ENCODE data around the gene EFHC1. TPM values are rescaled to one million over a fixed set of nuclear protein-coding genes. Genes with fewer than 3 reads are reported as not detected.

The EFHC1 gene
- total RNA-seq, 1 experiment from 2014 or later, result 14.6 TPM

DNA sequence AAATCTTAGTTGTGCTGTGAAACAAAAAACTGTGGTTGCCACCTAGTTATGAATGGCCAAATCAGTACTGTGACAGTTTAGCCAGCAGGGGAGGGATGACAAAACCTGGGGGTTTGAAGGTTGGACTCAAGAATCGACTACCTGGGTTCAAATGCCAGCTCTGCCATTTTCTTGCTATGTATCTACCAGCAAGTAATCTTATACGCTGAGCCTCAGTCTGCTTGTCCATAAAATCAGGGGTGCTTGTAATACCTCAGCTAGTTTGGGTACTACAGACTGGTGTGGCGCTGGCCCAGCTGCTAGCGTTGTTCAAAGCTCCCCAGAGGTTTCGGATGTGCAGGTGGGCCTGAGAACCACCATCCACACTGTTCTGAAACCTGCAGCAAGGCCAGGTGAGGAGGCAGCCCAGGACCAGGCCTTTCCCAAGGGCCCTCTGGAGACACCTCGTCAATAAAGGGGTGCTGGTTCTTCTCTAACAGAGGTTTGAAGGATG is 116.3 kb downstream of the EFHC1 start:
- peaks cover 12% of the 10 kb centered on the region for H3K36me3 ChIP-seq

GRCh38 chr6:52537001-52537753 is 117.0 kb downstream of the EFHC1 start:
- H3K4me1 ChIP-seq, result peaks cover 48% of the 10 kb centered on the region
- peaks cover 12% of the 10 kb centered on the region for H3K36me3 ChIP-seq
- no peak overlapping the region for H3K4me3 ChIP-seq
- peak; percentile 38 to 52 for DNase-seq
- peak overlapping the region; percentile 46 for H3K27ac ChIP-seq
- H3K27me3 ChIP-seq, result no peaks in the 10 kb centered on the region
- H3K9me3 ChIP-seq (replicated peaks), result no peaks in the 10 kb centered on the region

More for the DNA sequence above, 116.3 kb downstream of the EFHC1 start:
- no peaks in the 10 kb centered on the region for H3K27me3 ChIP-seq
- peaks cover 48% of the 10 kb centered on the region for H3K4me1 ChIP-seq
- no peak overlapping the region; the same call in 1 of the 2 replicates for H3K27ac ChIP-seq
- no peaks in the 10 kb centered on the region for H3K9me3 ChIP-seq (replicated peaks)
- no peak for DNase-seq
- H3K4me3 ChIP-seq, result no peak overlapping the region

DNA sequence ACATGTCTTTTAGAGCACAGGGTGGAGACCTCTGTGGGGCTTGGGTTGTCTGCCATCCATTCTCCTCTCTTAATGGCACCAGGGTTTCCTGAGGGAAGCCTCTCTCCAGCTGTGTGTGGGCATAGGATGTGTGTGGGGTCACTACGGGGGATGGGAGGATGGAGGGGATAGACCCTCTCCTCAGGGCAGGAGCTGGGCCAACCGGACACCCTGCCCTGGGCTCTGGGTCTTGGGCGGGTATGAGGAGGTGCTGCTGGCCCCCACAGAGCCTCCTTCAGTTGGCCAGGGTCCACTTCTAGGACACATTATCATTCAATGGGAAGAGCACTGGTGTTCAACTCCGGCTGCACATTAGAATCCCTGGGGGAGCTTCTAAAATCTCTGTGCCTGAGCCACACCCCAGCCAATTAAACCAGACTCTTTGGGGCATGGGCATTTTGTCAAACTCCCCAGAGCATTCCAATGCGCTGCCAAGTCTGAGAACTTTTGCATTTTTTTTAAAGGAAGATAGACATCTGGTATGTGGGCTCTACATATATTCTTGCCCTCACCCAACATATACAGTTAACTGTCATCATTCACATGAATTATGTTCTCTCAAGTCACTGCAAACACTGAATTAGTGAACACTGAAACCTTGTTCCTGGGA is 118.2 kb downstream of the EFHC1 start:
- no peak for DNase-seq
- Histone ChIP-seq H3K4me3 (no peak overlapping the region), H3K36me3 (peaks cover 9% of the 10 kb centered on the region), H3K27ac (peak overlapping the region; percentile 46), H3K9me3 (replicated peaks) (no peaks in the 10 kb centered on the region), H3K4me1 (peaks cover 51% of the 10 kb centered on the region), H3K27me3 (no peaks in the 10 kb centered on the region)

DNA sequence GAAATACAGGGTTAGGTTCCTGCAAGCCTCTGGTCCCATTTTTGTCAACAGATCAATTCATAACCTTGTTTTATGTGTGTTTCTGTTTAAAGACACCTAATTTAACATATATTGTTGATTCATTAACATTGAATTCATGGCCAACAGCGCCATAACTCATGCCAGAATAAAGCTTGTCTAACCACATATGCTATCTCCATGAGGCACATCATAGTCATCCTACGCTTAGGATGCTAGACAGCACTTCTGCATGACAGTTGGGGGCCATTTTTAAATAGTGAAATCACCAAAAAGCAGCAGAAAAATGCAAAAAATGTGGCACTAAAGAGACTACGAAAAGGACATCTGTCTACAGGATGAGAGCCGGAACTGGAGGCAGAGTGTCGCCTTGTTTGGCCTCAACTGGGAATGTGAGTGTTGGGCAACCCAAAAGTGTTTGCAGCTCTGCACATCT is 118.8 kb downstream of the EFHC1 start:
- peak overlapping the region; percentile 46 for H3K27ac ChIP-seq

GRCh38 chr6:52539607-52540006 is 119.5 kb downstream of the EFHC1 start:
- Histone ChIP-seq H3K4me1 (peaks cover 64% of the 10 kb centered on the region), H3K36me3 (peaks cover 7% of the 10 kb centered on the region), H3K27me3 (no peaks in the 10 kb centered on the region), H3K4me3 (no peak overlapping the region), H3K27ac (peak overlapping the region; percentile 5; the same call in 1 of the 2 replicates), H3K9me3 (replicated peaks) (no peaks in the 10 kb centered on the region)
- DNase-seq, result no peak

More for the DNA sequence above, 118.8 kb downstream of the EFHC1 start:
- Histone ChIP-seq H3K4me3 (no peak overlapping the region), H3K27me3 (no peaks in the 10 kb centered on the region), H3K9me3 (replicated peaks) (no peaks in the 10 kb centered on the region), H3K36me3 (peaks cover 6% of the 10 kb centered on the region), H3K4me1 (peaks cover 57% of the 10 kb centered on the region)
- no peak for DNase-seq

DNA sequence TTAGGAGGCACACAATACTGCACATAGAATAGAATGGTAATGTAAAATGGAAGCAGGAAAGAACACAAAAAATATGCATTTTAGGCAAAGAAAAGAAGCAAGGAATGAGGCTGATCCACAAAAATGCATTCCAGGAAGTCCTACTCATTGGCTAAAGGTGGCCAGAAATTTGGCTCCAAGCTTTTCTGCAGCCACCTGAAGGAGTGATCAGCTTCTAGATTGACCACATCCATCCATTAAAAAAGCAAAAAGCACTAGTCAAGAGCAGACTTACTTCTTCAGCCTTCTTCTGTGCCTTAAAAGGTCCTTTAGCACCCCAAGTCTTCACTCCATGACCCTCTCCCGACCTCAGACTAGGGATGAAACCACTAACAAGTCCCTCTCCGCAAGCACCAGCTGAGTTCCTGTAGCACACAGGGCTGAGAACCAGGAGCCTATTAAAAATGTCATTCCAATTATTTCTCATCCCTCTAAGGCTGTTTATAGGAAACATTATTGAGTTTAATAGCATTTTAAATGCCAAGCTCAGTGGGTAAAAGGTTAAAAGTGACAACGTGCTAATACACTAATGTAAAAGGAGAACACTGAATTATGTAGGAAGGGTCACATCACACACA is 120.3 kb downstream of the EFHC1 start:
- Histone ChIP-seq H3K4me1 (peaks cover 70% of the 10 kb centered on the region), H3K4me3 (no peak overlapping the region), H3K27ac (no peak overlapping the region), H3K36me3 (peaks cover 8% of the 10 kb centered on the region; the same call in 1 of the 2 replicates), H3K27me3 (no peaks in the 10 kb centered on the region), H3K9me3 (replicated peaks) (no peaks in the 10 kb centered on the region)
- DNase-seq, result no peak

- Histone ChIP-seq H3K4me3 (no peak overlapping the region), H3K9me3 (replicated peaks) (no peaks in the 10 kb centered on the region), H3K36me3 (peaks cover 8% of the 10 kb centered on the region; the same call in 1 of the 2 replicates), H3K27me3 (no peaks in the 10 kb centered on the region), H3K4me1 (peaks cover 67% of the 10 kb centered on the region), H3K27ac (no peak overlapping the region)
- DNase-seq, result no peak
Measured at GRCh38 chr6:52541135-52541534, 121.0 kb downstream of the EFHC1 start.

DNA sequence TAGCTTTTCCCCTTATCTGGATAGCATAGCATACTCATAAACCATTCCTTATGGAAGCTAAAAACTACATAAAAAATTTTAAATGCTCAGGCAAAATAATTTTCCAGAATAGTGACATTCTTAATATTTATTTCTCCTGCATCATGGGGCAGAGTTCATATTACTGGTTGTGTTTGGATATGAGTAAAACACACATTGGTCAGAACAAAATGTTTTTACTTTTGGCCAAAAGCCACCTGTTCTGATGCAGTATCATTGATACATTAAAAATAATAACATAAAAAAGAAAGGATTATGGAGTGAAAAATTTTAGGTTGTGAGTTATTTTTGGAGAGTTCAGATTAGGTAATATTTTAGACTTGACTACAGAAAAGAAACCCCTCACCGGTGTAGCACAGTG is 123.1 kb downstream of the EFHC1 start:
- DNase-seq, result no peak
- Histone ChIP-seq H3K36me3 (peaks cover 8% of the 10 kb centered on the region; the same call in 1 of the 2 replicates), H3K27ac (no peak overlapping the region), H3K4me1 (peaks cover 61% of the 10 kb centered on the region), H3K27me3 (no peaks in the 10 kb centered on the region), H3K9me3 (replicated peaks) (no peaks in the 10 kb centered on the region), H3K4me3 (no peak overlapping the region)

DNA sequence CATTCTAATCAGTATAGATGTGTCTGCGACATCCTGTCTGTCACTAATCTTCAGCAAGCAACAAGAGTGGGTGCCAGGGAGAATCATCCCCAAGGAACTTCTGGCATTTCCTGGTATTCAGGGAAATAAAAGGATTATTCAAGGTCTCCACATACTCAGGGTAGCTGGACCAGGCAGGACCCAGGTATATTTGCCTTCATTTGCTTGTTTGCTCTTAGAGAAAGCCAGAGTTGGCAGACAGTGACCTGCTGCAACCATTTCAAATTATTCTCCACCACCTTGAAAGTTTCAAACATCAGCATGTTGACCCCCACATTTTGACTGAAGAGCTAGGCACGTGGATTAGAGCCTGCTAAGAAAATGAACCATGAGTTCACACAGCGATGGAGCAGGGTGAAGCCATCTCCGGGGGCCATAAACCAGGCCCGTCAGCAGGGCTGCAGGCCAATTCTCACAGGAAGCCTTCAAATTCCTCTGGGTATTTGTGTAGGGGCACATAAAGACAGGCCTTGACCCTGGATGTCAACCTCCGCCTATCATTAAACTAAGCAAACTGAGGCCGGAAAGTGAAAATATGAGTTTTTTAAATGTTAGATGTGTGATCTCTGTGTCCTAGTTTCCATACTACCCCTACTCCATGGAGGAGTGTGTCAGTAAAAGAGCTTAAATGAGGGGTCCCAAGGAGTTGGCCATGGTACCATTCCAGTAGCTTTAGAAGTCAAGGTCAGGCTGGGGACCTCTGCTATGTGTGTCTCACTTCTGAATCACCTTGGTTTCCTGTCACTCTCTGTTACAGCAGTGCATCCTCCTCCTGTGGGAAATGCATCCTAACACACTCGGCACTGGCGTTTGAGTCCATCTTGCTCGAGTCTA is 123.8 kb downstream of the EFHC1 start:
- Histone ChIP-seq H3K4me1 (peaks cover 61% of the 10 kb centered on the region), H3K27ac (no peak overlapping the region), H3K4me3 (no peak overlapping the region), H3K27me3 (no peaks in the 10 kb centered on the region), H3K9me3 (replicated peaks) (no peaks in the 10 kb centered on the region), H3K36me3 (peaks cover 8% of the 10 kb centered on the region; the same call in 1 of the 2 replicates)
- no peak for DNase-seq

DNA sequence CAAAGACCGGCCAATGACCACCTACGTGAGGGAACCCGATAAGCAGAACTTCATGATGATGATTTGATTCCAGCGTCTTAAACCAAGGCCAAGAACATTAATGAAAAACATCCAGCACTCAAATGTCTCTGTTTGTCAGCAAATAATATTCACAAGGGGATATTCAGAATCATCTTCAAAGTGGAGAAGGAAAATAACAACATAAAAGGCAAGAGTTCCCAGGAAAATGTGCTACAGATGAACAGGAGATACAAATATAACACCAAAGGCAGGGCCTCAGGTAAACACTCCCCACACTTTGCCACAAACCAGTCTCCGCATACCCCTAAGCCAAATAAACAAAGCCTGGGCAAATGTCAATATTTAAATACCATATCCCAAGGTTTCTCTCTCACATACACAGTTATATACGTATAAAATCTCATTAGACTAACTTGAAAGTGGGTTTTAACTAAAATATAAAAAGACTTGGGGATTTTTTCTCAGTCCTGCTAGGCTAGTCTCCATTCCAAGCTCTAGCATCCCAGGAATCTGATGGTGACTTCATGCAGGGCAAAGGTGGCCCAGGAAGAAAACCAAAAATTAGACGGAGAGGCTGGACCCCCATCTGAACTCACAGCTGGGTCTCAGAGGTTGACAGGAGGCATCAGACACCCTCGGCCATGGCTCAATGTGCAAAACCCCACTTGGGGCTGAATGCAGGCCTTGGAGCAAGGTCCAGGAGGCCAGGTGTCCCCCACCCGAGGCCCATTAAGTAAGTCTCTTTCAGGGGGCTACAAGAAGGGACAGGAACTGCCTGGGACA is 124.7 kb downstream of the EFHC1 start:
- no peak for DNase-seq
- Histone ChIP-seq H3K9me3 (replicated peaks) (no peaks in the 10 kb centered on the region), H3K36me3 (peaks cover 8% of the 10 kb centered on the region; the same call in 1 of the 2 replicates), H3K4me3 (no peak overlapping the region), H3K27me3 (no peaks in the 10 kb centered on the region), H3K27ac (no peak overlapping the region), H3K4me1 (peaks cover 61% of the 10 kb centered on the region)

DNA sequence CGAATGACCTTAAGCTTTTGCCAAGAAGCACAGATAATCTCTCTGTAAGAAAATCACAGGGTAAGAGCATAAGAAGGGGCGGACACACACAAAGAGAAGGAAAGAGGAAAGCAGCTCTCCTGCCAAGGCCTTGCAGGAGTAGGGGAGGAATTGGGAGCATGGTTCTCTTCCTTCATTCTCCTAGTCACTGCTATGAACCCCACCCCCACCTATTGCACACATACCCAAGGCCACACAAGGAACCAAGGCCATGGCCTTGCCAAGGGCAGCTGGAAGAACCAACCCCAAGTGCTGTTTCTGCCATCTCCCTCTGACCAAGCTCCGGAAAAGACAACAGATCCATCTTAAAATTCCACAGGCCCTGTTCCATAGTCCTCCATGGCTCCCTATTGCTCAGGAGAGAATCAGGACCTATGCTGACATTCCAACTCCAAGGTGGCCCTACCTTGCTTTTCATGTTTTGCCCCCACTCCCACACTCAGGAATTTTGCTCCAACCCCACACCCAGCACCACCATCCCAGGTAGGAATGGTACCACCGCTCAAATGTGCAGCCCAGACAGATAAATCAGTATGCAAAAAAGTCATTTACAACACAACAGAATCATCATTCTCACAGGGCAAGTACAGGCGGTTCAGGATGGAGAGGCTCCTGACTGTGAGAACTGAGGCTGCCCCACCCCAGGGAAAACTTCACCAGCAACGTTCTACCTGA is 125.4 kb downstream of the EFHC1 start:
- no peak for DNase-seq
- Histone ChIP-seq H3K9me3 (replicated peaks) (no peaks in the 10 kb centered on the region), H3K27me3 (no peaks in the 10 kb centered on the region), H3K27ac (no peak overlapping the region), H3K4me1 (peaks cover 61% of the 10 kb centered on the region), H3K4me3 (no peak overlapping the region), H3K36me3 (peaks cover 8% of the 10 kb centered on the region; the same call in 1 of the 2 replicates)

DNA sequence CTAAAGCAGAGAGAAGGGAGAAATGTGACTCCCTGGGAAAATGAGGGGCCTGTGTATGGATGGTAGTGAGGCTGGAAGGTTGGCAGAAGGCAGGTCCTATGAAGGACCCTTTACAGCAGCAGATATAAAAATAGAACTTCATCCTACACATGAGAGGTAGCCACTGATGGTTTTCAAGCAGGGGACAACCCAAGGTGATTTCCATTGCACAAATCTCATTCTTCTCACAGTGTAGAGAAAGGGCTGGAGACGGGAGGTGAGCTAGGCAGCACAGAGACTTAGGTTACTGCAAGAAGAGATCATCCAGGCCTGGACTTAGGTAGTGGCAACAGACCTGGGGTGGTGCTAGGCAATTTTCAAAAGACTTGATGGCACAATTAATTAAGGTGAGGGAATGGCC is 126.0 kb downstream of the EFHC1 start:
- Histone ChIP-seq H3K27me3 (no peaks in the 10 kb centered on the region), H3K36me3 (peaks cover 8% of the 10 kb centered on the region; the same call in 1 of the 2 replicates), H3K27ac (no peak overlapping the region), H3K9me3 (replicated peaks) (no peaks in the 10 kb centered on the region), H3K4me1 (peaks cover 66% of the 10 kb centered on the region), H3K4me3 (no peak overlapping the region)
- DNase-seq, result no peak

GRCh38 chr6:52546678-52547077 is 126.5 kb downstream of the EFHC1 start:
- Histone ChIP-seq H3K27me3 (no peaks in the 10 kb centered on the region), H3K36me3 (peaks cover 8% of the 10 kb centered on the region; the same call in 1 of the 2 replicates), H3K27ac (no peak overlapping the region), H3K4me1 (peaks cover 70% of the 10 kb centered on the region), H3K9me3 (replicated peaks) (no peaks in the 10 kb centered on the region), H3K4me3 (no peak overlapping the region)
- DNase-seq, result no peak
